Skin of body (tissue), 2 donors: ENCODE results near the gene BEAN1. TPM values are rescaled to one million over a fixed set of nuclear protein-coding genes. Genes with fewer than 3 reads are reported as not detected.
"Not testable (repeated sequence)": the region's sequence is repeated elsewhere in the genome, so short reads cannot be mapped to it uniquely, and the experiment has no call there.

ENCODE experiments used
- DNase-seq: peaks from one replicate; lab custom pipeline; 2025; lab: John Stamatoyannopoulos, UW
- total RNA-seq: library from RNA; depleted of rRNA; stranded (reverse); fragments of >200 nt; gene quantifications from one replicate; pipeline ENCODE4 v1.2.3, GENCODE V29; 2014

BEAN1 gene
- total RNA-seq, 1 donor from 2014 or later, result 2.5 TPM

DNA sequence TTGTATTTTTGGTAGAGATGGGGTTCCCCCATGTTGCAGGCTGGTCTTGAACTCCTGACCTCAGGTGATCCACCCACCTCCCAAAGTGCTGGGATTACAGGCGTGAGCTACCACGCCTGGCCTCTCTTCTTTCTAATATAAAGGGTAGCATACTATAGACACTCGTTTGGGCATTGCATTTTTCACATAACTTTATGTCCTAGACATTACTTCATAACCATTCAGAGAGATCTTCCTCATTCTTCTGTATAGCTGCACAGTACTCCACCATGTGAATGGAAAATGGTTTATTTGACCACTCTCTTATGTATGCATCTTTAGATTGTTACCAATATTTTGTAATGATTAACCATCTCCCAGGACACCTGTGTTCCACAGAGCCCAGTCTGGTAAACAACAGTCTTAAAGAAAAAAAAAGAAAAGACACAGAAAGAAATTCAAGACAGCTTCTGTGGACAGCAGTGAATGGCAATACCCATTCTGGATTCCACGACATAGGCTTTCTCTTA lies 80.7 kb downstream of the BEAN1 start:
- no peak for DNase-seq

DNA sequence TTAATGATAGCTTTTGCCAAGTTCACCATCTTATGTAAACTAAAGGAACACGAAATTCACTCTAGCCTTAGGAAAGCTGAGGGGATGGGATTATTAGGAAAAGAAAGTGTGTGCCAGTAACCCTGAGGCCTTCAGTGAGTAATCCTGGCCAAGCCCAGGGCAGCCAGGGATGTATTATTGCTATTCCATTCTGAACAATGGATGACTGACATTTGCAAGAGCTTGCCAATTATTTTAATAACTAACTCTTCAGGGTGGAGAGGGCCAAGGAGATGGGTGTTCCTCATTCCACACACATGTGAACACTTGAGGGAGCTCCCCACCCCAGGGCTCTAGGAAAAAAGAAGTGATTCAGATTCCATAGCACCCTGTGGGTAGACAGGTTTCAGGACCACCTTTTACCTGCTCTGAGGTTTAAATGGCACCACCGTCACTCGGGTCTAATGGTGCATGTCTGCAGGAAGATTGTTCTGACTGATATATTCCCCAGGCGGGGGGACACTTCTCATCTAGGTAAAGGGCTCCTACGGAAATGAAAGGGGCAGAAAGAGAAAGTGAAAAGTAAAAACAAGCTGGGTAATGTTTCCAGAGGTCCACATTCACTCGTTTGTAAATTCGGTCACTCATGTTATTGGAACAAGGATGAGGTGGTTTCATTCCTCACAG lies 81.3 kb downstream of the BEAN1 start:
- DNase-seq, result no peak

DNA sequence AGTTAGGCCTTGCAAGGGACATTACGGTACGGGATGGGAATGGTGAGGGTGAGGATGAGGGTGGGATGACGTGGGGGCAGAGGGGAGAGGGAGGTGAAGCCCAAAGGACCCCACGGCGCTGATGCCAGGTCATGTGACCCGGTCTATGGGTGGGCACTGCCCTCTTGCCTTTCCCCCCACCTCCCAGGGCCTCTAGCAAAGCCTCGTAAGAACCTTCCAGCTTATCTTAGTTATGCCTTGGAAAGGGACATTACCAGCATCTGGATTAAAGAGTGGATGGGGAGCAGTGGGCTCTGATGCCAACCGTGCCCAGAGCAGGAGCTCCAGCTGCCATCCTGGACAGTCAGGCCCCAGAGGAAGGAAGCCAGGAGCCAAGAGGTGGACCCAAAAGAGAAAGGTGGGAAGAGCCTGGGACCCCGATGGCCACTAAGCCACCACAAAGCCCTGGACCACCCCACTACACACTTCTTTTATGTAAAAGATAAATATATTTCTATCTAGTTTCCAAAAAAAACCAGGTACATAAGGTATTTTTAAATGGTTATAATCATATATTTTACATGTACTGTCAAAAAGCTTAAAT lies 81.9 kb downstream of the BEAN1 start:
- DNase-seq, result no peak

DNA sequence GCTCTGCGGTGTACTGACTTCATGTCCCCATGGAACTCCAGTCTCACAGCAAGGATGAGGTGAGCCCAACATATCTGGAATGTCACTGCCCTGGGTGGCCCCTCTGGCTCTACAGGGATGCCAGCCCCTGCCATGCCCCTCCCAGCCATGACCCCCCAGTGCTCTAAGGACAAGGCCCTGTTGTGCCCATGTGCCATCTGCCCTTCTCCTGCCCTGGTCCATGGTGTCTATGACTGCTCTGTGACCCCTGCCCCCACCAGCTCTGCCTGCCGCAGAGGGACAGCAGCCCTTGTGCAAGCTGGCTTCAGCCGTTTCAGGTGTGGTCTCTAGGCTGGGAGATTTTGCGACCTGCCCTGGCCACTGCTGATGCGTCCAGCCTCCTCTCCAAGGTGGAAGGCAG lies 82.5 kb downstream of the BEAN1 start:
- DNase-seq, result no peak

DNA sequence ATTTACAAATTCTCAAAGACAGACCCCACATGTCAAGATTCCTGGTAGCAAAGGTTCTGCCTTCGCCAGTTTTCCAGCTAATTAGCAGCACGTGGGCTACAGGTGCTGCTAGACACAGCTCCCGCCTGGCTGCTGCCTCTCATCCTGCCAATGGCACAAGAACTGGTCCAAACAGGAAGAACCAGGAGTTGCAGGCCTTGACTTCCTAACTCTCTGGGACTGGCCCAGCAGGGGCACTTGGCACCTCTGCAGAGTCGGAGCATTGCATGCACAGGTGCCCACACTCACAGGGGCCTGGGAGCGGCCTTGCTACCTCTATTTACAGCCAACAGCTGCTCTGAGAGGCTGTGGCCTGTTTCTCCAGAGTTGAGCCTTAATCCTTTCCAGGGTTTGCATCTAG lies 83.2 kb downstream of the BEAN1 start:
- no peak for DNase-seq

DNA sequence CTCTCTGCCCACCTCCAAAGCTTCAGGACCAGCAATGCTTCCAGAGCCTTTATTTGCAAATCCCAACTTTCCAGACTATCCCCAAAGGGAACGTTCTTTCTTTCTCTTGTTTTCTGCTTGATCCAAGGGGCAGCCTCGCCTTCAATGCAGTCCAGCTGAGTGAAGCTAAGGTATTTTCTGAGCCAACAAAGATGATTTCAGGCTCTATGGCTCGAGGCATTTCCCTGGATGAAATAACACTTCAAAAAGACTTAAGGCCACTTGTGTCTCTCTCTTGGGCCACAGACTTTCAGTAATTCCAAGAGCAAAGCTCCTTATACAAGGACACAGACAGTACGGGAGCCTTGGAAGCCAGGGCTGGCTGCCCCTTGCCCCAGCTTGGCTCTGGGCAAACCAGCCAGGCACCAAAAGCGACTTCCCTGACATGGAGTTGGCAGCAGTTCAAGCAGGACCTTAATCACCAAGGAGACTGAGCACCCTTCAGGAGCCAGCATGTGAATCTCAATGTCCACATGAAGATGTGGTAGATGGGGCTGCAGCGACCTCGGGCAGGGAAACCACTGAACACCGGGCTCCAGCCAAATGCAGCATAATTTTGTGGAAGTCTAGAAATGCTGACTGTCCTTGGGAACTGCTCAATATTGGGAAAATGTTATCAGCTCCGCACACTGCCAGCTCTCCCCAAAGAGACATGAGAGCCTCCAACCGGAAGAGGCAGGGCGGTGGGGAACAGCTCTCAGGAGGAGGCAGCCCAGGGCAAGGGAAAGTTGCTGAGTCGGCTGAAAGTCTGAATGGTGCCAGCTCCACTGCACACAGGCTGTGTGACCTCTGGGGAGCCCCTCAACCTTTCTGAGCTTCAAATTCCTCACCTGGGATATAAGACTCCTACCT lies 83.9 kb downstream of the BEAN1 start:
- DNase-seq, result no peak

DNA sequence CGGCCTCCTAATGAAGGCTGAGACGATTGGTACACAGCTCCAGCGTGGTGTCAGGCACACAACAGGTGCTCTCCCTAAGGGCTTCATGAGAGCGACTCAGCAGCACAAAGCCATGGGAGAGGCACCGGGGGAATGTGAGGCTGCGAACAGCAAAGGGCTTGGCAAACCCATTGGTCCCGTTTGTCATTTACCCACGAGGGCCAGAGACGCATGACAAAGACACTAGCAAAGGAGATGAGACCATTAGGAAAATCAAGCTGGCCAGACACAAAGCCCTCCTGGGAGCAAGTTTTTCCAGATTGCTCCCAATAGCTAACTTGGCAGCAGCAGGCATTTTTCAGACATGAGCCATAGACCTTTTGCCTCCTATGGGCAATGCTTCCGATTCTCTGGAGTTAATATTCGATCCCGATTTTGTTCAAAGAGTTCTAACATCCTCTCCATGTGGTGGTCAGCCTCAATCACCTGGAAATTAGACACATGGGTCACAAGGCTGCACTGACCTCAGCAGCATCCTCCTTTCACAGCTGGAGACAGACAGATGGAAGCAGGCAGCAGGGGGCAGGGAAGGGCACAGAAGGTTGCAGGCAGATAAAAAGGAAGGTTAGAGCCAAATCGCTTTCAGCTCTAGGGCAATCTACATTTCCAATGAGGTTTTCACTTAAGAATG lies 84.6 kb downstream of the BEAN1 start:
- no peak for DNase-seq

DNA sequence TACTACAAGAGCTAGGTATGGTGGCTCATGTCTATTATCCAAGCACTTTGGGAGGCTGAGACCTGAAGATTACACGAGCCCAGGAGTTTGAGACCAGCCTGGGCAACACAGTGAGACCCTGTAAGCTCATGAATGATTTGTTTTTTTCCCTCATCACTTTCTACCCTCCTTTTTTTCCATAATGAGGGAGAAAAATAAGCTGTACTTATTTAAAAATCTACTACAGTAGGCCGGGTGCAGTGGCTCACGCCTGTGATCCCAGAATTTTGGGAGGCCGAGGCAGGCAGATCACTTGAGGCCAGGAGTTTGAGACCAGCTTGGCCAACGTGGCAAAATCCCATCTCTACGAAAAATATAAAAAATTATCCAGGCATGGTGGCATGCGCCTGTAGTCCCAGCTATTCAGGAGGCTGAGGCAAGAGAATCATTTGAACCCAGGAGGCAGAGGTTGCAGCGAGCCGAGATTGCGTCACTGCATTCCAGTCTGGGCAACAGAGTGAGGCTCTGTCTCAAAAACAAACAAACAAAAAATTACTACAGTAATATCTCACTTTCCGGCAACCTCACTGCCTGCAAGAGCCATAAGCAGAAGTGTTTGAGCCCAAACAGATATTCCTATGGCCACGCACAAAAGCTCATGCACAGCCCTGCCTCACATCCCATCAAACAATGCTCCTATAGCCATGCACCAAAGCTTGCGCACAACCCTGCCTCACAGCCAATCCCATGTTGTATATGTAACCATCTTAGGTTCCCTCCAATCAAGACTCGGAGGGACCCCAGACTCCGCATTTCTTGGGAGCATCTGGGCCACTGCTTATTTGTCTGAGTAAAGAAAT lies 85.4 kb downstream of the BEAN1 start:
- no peak for DNase-seq

DNA sequence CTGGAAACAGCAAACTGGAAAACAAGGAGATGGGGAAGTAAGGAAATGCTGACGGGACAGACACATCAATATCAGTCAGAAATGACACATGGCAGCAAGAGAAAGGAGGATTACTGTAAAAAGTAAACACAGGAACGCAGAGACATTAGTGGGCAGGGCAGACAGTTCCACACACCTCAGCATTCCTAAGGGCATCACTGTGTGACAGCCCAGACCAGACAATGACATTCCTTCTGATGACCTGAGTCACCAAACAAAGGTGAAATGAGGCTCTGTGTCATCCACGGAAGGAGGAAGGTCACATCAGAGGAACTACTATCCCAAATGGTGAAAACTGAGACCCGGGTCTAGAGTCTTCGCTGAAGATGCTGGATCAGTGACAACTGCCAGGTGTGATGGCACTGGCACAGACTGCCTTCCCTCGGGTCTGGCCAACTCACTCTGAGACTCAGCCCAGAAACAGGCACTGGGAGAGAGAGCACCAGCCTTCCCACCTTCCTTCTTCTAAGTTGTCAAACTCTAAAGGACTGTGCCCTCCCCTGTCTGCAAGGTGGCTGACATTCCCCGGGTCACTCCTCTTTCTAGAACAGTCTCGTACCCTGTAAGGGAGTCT lies 86.1 kb downstream of the BEAN1 start:
- DNase-seq, result no peak

DNA sequence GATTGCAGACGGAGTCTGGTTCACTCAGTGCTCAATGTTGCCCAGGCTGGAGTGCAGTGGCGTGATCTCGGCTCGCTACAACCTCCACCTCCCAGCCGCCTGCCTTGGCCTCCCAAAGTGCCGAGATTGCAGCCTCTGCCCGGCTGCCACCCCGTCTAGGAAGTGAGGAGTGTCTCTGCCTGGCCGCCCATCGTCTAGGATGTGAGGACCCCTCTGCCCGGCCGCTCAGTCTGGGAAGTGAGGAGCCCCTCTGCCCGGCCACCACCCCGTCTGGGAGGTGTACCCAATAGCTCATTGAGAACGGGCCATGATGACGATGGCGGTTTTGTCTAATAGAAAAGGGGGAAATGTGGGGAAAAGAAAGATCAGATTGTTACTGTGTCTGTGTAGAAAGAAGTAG lies 87.3 kb downstream of the BEAN1 start:
- not testable (repeated sequence) for DNase-seq

DNA sequence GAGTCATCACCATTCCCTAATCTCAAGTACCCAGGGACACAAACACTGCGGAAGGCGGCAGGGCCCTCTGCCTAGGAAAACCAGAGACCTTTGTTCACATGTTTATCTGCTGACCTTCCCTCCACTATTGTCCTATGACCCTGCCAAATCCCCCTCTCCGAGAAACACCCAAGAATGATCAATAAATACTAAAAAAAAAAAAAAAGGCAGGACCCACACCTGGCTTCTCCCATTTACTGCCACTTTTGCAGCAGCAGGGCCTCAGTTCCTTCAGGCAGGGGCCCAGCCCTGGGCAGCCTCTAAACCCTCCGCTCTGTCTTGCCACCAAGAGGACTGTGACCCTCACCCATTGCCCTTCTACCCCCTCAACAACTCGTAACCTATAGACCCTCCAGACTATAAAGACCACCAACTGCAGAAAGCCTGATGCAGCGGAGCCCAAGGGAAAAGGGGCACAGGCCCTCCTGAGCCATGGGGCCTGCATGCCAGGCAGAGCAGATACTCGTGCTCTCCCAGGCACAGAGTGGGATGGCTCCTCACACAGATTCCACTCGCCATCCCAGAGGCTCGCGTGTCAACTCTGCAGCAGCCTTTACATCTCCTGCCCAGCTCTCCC lies 88.0 kb downstream of the BEAN1 start:
- DNase-seq, result not testable (repeated sequence)

DNA sequence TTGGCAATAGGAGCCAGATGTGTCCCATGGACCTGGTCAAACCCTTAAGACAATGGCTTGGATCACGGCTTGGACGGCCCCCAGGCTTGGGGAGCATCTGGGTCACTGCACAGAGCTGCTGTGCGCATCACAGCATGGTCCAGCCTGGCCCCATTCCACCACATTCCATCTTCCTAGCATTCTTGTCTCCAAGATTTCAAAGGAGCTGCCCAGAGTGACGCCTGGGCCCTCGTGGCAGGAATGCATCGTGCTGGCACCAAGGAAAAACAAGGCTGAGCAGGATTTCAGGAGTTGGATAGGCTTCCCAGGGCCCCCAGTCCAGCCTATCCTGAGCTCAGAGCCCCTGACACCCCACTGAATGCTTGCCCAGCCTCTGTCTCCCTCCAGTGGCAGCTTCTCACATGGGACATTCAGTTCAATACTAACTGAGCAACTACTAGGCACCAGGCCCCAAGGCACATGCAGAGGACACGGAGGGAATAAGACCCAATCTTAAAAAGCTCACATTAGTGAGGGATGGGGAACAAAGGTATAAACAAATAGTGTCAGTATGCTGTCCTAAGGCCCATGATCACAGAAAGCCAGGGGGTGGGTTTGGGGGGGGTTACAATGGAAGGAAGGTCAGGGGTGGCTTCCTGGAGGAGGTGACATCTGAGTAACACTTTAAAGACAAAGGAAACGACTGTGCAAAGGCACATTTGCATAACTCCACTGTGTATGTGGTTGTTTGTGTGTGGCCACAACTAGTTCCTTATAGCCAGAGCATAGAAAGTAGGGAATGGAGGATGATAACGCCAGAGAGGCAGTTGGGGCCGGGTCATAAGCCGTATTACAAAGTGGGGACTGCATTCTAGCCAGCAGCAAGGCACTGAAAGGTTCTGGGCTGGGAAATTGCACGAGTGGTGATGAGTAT lies 88.8 kb downstream of the BEAN1 start:
- no peak for DNase-seq

DNA sequence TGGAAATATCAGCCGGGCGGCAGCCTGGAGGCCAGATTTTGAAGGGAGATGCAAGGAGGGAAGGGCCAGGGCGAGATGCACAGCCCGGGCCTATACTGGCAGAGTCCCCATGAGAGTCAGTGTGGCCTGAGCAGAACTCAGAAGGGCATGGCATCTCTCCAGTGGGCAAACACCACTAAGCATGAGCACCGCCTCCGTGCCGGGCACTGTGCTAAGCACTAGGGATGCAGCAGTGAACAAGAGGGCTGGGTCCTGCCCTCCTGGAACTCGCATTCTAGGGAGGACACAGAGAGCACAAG lies 89.4 kb downstream of the BEAN1 start:
- DNase-seq, result no peak

DNA sequence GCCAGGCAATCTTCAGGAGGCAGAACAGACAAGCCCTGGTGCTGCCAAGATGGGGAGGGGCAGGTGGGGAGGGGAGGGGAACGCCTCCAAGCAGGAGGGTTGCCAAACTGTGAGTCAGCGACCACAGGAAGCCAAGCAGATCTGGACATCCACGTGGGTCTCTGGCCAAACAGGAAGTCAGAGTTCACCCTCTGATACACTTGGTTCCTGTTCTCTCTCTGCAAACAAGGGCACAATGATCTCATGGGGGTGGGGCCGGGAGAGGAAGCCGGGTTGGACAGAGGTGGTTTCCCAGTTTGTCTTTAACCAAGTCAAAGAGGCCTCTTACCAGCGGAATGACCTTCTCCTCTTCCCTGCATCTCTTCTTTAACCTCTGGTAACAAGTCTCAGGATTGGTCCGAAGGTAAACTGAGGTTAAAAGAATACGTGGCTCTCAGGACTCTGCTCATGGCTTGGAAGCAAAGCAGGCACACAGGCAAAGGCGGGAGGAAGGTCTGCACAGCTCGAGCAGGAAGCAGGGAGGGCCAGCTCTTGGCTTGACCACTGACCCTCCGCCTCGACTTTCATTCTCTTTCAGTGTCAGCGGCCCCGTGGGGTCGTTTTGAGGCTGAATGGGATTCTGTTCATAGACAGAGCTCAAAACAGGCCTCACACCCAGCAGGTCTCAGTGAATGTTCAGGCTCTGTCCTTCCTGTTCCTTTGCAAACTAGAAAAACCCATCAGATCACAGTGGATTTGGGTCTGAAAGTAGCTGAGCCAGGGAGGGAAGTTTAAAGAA lies 89.9 kb downstream of the BEAN1 start:
- DNase-seq, result peak; percentile 91

DNA sequence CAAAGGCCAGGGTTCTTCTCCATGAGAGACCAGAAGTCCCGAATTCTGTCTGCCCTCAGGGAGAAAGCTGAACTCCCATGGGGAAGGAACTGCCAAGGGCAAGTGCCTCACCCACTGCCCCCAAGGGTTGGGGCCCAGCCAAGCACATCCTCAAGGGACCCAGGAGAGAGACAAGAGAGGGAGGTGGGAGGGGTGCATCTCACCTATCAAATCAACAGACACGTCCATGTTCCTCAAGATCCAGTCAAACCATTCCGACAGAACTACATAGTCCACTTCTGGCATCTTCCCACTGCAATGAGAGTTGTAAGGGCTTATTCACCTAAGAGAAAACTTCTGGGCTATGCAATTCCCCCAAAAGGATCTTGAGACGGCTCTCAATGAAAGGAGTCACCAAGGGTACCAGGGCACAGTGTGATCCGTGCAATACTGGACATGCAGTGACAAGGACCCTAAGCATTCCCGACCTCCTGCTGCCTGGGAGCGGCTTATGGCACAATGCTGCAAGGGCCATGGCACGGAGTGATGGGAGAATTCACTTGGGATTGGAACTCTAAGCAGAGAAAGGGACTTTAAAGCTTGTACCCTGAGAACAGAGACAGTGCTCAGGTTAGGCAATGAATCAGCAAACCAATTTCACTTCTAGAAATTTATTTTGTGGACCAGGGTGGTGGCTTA lies 90.6 kb downstream of the BEAN1 start:
- no peak for DNase-seq

DNA sequence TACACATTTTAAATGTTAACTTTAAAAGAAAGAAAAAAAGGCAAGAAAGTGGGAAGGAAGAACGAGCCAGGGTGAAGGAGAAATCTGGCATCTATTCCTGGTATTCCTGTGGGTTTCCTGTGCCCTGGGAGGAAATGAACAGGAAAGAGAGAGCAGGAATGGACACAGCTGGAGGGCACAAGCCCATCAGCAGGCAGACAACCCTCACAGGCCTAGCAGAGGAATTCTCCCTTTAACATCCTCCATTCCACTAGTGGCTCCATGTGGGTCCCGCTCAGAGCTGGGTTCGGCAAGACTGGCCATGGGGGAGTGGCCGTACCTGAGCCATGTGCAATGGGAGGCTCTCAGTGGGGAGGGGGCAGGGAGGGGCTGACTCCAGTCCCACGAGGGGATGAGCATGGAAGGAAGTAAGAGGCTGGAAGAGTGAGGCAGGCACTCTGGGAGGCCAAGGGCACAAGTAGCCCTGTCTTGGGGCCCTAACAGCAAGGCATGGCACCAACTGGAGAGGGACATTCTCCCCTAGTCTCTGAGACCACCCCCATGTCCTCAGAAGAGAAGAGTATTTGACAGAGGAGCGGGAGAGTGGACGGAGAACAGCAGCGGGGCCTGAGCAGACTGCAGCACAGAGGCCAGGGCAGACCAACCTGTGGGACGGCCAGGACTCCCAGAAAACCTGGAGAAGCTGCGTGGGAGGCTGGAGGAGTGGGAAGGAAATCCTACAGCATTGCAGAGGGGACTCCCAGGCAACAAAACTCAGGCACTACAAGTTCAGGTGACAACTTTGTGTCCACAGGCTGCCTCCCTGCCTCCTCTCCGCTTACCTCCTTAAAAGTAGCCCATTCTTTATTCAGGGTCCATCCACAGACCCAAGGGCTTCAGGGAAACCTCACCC lies 92.6 kb downstream of the BEAN1 start:
- DNase-seq, result no peak
